Measurements from ENCODE around the gene MCC.
"Not testable (repeated sequence)": the region's sequence is repeated elsewhere in the genome, so short reads cannot be mapped to it uniquely, and the experiment has no call there.

MCC gene

DNA sequence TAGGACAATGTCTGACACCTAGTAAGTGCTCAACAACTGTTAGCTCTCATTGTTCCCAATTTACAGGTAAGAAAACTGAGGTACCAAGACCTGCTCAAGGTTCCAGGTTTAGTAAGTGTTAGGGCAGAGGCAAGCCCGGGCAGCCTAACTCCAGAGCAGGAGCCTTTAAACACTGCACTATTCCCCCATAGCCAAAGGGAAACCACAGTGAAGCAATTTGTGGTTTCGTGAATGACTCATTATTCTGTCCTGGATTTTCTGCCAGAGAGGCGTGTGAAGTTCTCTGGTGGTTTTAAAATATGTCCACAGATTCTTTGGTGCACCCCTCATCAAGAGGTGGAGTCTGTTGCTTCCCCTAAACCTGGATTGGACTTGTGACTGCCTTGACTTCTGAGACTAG, 1.0 kb upstream of the MCC start:
- no peak for DNase-seq

DNA sequence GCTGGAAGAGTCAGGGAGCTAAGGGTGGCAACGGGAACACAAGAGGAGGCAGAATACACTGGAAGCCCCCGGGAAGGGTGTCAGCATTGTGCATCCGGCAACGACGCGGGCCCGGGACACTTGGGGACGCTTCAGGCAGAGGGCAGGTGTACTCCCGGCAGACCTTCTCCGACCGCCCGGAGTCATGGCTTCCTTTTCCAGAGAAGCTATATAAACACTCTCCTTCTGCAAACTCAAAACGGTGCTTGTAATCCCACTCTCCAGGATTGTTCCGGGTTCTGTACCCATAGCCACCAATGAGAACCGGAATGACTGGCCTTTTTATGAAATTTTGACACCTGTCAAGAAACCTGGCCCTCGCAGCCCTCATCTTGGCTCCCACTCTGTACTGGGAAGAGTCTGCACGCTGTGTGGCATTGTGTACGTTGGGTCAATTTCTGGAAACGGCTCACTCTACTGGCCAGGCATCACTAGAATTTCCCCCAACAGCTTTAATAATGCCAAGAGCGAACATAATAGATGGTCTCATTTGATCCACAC, 462 bp upstream of the MCC start:
- DNase-seq = no peak

DNA sequence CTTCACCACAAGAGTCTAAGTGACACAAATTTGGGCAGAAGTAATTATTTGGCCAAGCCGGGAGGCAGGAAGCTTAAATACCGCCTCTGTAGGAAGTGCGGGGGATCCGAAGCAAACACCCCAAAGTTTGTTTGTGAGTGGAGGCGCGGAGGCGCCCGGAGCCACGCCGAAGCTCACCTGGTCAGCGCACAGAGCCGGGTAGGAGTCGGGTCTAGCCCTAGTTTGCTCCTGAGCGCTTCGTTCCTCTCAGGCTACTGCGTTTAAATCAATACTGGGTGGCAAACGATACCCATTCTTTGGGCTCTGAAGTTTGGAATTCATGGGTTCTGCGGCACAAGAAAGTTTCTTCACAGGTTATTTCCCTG, 855 bp downstream of the MCC start:
- DNase-seq = peak in 1 of 2 experiments; percentile 11

DNA sequence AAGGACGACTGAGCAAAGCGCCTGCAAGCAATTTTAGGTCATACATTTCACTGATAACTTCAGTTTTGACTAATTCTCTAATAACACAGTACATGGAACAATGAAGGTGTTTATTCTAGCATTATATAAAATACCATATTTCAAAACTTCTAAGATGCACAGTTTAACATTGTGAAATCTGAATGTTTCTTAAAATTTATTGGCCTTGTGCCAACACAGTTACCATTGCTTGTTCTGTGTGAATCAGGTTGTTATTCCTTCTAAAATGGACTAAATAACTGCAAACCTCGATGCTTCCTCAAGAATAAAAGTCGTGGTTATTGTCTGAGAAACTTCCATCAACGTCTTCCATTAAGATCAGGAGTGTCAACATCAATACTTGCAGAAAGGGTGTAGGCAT, 8.0 kb downstream of the MCC start:
- DNase-seq = no peak

DNA sequence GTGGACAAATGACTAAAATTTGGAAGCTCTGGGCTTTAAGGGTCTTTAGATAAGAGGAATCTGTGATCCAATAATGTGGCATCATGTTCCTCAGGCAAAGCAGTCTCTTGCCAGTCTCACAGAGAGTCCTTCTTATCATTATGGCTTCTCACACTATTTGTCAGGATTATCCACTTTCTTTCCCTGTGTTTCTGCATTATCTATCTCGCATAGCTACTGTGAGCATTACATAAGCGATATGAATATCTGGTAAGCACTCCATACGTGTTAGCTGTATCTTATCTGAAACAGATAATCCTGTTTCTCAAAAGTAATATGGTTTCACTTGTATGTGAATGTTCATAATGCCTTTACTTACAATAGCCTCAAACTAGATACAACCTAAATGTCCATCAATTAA, 9.6 kb downstream of the MCC start:
- DNase-seq = no peak

DNA sequence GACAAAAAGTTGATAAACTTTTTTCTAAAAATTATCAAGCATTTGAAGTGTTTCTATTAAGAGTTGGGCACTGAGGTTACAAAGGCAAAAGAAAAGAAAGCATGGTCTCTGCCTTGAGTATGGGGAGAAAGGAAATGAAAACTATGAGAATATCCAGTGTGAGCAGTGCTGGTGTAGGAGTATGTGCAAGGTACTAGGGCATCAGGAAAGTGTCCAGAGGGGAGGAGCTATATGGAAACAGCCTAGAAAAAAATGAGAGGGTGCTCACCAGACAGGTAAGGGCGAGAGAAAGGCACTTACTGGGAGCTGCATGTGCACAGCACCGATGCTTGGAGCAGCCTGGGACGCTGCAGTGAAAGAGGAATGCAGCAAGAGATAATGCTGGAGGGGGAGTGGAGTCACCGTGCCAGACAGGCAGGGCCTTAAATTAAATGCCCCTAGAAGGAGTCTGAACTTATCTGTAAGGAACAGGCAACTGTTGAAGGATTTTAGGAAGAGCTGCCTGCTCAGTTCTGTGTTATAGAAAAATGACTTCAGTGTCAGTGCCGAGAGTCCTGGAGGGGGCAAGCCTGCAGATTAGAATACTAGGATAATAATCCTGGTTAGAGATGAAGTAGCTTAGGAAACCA, 14.0 kb downstream of the MCC start:
- no peak for DNase-seq

DNA sequence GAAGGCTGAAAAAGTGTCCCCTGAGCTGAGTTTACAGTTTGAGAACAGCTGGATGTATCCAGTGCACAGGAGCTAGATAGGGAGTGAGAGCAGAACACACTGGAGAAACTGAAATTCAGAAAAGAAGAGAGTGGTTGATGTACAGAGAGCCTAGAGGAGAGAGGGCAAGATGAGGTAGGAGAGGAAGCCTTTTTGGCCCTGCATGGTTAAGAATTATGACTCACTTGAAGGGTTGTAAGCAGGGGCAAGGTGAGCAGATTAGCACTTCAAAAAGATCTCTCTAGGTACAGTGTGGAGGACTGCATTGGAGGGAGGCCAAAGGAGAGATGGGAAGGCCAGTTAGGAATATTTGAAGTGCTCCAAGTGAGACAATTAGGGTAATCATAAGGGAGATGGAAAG, 25.2 kb downstream of the MCC start:
- DNase-seq = no peak

DNA sequence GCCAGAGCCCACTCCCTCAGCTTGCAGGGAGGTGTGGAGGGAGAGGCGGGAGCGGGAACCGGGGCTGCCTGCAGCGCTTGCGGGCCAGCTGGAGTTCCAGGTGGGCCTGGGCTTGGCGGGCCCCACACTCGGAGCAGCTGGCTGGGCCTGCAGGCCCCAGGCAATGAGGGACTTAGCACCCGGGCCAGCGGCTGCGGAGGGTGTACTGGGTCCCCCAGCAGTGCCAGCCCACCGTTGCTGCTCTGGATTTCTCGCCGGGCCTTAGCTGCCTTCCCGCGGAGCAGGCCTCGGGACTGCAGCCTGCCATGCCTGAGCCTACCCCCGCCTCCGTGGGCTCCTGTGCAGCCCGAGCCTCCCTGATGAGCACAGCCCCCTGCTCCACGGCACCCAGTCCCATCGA, 31.1 kb downstream of the MCC start:
- not testable (repeated sequence) for DNase-seq

DNA sequence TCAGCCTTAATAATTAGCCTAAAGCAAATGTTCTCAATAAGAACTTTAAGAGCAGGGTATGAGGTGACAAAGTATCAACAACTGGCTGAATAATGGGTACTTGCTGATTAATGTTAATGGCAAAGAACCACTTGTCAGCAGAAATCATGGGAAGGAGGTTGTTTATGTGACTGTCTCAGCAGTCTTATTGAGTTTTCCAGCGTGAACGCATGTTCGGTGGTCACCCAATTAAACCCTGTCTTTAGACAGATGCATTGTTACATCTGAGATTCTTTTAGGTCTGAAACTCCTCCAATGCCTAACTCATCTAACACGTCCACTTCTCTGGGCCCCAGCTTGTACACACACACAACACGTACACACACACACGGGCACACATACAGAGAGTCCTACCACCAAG, 35.3 kb downstream of the MCC start:
- no peak for DNase-seq

DNA sequence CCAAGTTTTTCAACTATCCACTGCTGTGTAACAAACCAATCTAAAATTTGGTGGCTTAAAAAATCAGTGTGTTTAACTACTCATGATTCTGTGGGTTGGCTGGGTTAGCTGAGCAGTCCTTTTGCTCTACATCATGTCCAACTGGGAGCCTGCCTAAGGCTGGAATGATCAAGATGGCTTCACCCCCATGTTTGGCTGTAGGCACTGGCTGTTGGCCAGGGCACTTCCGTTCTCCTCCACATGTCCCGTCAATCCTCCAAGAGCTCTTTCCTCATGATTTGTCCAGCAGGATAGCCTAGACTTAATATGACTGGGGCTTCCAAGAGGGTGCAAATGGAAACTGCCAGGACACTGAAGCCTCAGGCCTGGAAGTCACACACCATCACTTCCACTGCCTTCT, 36.5 kb downstream of the MCC start:
- no peak for DNase-seq

DNA sequence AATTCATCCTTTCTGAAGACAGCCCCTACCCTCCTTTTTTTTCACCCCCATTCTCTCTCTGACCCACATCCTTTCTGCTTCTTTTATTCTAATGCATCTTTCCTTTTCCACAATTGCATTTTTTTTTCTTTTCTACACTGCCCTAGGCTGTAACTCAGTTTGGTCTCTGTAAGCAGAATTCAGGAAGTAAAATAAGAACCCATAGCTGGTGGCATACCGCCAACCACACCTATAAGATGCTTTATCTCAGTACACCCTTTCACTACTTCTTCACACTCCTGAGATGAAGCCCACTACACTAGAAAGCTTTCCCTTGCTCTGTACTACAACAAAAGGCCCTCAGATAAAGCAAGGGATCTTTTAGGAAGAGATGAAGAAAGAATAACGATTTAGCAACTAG, 37.3 kb downstream of the MCC start:
- no peak for DNase-seq

DNA sequence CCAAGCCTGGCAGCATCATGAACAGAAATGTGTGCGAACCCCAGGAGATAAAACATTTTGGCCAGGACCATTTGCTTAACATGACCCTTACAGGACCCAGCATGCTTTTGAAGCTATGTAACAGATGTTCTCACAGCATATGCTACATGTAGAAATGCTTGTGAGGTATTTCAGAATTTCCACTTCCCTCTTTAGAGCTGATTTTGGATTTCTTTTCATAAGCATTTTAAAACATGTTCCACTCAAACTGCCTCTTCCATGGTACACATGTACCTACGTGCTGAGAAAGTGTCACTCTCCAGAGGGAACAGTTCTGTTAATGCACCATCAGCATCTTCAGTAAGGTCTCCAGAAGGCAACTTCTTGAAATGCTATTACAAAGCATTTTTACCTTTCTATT, 37.8 kb downstream of the MCC start:
- DNase-seq = no peak

DNA sequence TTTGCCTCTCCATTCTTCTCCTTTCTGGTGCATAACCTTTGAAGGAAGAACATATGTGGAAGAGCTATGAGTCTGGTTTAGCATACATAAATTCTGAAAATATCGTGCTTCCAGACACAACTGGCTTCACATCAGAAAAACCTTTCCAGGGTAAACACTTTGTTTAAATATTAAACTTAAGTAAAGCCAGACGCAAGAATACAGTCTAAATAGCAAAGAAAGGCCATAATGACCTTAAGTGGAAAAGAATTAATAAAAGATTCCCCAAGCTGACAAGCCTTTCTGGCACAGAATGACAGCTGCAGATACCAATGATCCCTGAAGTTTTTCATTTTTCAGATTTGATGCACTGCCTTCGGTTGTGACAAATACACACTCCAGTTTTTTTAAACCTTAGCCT, 40.0 kb downstream of the MCC start:
- DNase-seq = no peak

DNA sequence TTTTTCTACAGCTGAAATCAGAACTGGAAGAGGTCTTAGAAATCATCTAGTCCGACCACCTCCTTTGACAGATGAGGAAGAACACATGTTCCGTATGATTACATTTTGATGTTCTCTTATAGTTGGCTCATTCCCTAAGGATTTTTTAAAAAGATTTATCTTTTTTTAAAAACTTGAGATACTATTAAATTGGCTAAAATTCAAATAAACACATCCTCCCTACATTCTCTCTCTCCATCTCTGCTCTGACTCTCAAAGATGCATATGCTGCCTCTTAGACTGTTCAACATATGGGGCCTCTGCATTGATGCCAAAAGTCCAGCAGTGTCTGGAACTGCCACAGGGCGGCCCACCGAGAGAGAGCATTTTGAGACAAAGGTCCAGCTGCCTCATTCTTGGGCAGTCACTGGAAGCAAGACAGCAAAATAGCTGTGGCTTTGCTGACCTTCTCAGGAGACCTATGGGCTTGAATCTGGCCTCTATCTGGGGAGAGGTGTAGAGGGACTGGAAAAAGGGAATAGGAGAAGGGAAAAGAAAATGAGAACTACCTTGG, 40.7 kb downstream of the MCC start:
- no peak for DNase-seq

DNA sequence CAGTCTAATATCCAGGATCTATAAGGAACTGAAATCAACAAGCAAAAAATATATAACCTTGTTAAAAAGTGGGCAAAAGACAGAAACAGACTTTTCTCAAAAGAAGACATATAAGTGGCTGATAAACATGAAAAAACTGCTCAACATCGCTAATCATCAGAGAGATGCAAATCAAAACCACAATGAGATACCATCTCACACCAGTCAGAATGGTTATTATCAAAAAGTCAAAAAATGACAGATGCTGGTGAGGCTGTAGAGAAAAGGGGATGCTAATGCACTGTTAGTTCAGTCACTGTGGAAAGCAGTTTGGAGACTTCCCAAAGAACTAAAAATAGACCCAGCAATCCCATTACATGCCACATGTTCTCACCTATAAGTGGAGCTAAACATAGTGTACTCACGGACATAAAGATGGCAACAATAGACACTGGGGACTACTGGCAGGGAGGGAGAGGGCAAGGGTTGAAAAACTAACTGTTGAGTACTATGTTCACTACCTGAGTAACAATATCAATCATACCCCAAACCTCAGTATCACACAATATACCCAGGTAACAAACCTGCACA, 41.8 kb downstream of the MCC start:
- DNase-seq = no peak

DNA sequence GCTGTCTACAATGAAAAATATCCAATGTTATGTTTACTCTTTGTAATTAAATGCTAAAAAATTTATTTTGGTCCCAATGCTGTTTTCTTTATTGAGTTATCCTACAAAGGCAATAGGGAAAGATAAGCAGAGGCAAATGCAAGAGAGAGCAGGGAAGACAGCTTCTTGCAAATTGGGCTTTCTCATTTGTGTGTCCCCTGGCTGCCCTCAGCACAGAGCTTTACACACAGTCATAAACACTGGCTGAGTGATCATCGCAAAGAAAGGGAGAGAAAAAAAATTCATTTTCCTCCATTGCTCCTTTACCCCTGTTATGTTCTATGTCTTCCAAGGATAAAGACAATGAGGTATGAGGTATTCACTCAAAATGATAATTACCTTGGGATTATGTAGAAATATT, 51.1 kb downstream of the MCC start:
- DNase-seq = no peak

DNA sequence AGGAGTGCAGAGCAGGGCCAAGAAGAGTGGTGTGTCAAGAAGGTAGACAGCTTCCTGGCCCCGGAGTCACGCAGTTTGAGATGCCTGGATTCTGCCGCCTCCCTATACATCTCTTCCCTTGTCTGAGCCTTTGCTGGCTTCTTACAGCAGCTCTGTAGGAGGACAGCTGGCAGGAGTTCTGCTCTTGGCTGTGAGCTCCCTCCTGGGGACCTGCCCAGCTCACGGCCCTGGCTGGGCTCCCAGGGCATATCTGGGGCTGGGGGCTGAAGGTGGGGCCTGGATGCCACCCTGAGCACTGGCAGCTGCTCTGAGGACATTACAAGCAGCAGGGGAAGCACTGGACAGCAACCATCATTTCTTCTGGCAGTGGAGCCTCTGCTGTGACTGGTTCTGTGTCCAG, 52.7 kb downstream of the MCC start:
- DNase-seq = no peak

DNA sequence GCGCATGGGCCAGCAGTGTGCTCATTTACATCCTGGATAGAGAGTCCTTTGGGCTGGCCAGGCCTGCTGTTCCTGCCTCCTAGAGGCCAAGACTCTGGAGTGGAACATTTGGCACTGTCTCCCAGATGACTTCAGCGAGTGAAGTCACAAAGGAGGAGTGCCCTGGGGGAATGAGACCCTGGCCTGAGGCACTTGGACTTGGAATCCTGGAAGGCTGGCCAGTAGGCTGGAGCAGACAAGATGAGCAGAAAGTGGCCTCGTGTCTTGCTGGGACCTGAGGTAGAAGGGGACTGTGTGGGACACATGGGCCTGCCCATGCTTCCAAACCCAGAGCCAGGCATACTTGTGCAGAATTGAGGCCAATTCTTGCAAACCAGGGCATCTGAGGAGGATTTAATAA, 53.4 kb downstream of the MCC start, which contains the start of gene TSSK1B:
TSSK1B (minus strand) TSS at position 101 of the 400 bp plus-strand sequence. CDS start 150 bp downstream, outside the sequence.
- DNase-seq = no peak

DNA sequence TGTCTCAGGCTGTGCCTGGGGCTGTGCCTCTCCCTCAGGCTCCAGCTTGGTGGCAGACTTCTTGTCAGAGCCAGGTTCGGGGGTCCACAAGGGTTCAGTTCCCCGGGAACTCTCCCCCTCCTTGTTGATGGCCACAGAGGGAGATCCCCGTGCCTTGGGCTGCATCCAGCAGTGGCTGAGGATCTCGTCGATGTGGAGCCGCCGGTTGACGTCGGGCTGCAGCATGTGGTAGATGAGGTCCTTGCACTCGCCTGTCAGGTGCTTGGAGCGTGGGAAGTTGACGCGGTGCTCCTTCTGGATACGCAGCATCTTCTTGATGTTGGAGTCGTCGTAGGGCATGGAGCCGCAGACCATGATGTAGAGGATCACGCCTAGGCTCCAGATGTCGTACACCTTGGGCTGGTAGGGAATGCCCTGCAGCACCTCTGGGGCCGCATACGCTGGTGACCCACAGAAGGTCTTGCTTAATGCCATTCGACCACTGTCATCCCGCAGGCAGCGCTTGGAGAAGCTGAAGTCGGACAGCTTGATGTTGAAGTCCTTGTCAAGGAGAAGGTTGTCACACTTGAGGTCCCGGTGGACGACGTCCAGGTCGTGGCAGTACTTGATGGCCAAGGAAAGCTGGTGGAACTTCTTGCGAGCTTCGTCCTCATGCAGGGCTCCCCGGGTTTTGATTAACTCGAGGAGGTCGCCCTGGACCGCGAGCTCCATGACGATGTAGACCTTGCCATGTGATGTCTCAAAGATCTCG, 54.2 kb downstream of the MCC start:
- DNase-seq = no peak

DNA sequence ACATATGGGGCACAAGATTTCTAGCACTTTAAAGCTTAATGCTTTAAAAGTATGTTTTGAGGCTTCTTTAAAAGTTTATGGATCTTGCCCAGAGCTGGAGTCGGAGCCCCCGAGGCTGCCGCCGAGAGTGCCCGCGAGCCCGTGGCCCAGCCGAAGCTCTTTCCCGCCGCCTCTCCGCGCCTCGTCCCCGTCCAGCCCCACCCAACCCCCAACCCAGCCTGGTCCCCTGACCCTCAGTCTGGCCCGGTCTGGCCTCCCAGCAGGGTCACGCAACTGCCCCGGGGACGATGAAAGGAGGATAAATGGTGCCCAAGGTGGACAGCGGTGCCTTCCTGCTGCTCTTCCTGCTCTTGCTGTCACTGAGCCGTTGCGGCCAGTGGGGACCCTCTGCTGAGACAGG, 55.2 kb downstream of the MCC start:
- DNase-seq = no peak

DNA sequence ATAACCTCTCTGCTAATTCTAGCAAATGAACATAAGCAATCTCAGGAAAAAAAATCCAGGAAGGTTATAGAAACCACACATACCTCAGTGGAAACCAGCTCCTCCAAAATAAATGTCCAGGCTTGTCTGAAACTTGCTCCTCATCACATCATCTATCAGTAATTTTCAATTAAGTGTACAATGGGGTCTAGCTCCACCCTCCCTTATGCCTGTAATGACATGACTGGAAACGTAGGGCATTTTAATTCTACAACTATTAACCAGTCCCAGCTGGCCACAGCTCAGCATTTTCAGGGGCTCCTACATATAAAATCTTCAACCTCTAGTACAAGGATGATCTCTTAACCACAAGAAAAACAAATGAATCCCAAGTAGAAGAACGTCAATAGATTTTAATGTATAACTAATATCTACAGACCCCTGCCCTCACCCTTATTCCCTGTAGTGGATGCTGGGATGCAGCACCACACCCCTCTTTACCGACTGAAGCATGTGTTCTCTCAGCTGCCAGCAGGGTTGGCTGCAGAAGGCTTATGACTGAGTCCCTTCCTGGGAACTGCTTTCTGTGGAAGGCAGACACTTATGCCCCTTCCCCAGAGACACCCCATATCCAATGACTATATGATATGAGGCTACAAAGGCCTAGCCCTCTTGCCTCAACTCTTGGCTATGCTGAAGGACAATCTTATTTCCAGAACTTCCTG, 60.2 kb downstream of the MCC start:
- DNase-seq = no peak

DNA sequence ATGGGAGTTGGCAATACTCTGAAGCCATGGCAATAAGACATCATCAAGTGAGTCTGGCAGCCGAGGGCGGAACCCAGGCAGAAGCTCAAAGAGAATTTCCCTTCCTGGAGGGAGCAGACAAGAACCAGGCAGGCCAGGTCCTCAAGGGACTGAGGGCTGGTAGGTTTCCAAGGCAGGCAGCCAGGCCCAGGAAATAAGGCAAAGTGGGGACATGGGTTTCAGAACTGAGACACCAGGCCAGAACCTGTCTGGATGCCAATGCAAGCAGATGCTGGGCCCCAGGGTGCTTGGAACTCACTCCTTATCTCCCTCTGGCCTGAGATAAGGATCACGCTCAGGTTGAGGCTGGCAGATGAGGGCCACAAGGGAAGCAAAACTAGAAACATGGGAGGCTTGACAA, 62.3 kb downstream of the MCC start:
- no peak for DNase-seq

DNA sequence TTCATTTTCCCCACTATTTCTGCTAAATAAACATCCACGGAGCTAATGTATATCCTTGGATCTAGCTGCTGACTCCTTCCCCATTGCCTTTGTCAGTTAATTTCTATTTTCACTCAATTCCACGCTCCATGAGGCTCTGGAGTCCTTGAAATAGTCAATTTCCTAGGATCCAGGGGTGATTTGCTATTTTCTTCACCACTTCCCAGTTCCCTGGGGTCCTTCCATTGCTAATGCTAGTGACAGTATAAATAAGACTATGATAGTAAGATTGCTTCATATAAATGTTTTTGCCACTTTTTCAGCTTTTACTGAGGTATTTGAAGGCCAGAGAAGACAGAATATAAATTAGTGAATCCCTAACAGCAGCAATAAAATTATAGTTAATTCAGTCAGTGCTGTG, 66.6 kb downstream of the MCC start:
- no peak for DNase-seq

All from activated CD4-positive, alpha-beta T cell treated with anti-CD3 and anti-CD28 coated beads, Interleukin-2, amount 50 U/mL, for 48 hours (primary cell).